Measurements from ENCODE around the gene ELL. TPM values are rescaled to one million over a fixed set of nuclear protein-coding genes. Genes with fewer than 3 reads are reported as not detected.
A peak's percentile ranks its signal among the peaks of the same experiment; 100 is the strongest.

Gene ELL
- total RNA-seq, 1 donor, result 28.8 TPM

DNA sequence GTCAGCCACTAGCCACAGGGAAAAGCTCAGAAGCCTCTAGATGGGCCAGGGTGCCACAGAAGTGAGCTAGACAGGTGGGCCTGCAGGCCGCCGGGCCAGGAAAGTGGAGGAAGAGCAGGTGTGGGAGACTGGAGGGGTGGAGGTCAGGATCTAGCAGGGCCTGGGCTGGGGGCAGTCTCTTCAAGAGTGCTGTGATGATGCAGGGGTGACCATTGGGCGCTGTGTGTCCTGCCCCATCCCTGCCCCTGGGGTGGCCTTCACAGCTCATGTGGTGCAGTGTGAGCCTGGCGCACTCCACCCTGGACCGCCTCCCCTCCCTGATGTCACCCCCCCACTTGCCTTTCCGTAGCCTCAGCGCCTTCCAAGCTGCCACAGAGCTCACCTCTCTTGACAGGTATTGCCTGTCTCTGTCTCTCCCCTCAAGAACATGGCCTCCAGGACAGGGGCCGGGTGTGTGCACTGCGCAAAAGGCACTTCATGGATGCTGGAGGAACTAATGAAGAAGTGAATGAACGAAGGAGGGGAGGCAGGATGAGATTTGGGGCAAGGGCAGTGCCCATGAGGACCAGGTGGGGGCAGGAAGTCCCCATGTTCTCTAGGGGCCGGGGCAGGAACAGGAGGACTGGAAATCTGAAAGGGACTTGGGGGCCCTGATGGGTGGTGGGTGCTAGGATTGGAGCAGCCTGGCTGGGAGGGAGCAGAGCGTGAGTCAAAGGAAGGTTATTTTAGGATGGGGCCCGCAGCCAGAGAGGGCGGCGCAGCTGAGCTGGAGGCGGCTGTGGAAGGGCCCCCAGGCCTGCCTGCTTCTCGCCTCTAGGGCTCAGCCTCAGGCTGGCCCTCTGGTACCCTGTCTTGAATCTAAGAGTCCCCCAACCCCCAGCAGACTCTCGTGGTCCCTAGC lies 96.1 kb downstream of the ELL start:
- DNase-seq (ENCODE audit: low read depth in 2 of 3, low spot score in 2 of 3), result no peak

DNA sequence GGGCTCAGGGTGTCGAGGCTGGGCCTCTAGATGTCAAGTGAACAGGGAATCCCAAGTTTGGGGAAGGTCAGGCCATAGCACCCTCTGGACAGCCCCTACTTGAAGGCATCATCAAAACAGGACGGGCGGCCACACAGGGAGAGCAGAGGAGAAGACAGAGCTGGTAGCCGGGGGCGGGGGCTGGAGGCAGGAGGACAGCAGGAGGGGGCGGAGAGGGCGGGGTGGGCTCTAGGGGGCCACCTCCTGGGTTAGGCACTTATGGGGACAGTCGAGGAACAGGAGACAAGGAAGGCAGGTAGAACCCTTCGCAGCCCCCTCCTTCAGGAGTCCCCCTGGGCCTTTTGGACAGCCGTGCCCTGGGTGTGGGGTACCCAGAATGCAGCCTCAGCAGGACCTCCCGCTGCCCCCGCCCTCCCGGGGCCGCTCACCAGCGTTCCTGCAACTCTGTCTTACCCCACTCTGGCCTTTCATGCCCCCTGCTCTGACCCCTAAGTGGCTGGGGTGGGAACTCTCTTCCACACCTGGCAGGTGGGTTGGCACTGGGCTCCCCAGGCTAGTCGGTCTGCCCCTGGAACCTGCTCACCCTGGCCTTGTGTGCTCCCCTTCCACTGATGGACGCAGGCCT lies 96.9 kb downstream of the ELL start:
- DNase-seq (ENCODE audit: low read depth in 2 of 3, low spot score in 2 of 3), result no peak

DNA sequence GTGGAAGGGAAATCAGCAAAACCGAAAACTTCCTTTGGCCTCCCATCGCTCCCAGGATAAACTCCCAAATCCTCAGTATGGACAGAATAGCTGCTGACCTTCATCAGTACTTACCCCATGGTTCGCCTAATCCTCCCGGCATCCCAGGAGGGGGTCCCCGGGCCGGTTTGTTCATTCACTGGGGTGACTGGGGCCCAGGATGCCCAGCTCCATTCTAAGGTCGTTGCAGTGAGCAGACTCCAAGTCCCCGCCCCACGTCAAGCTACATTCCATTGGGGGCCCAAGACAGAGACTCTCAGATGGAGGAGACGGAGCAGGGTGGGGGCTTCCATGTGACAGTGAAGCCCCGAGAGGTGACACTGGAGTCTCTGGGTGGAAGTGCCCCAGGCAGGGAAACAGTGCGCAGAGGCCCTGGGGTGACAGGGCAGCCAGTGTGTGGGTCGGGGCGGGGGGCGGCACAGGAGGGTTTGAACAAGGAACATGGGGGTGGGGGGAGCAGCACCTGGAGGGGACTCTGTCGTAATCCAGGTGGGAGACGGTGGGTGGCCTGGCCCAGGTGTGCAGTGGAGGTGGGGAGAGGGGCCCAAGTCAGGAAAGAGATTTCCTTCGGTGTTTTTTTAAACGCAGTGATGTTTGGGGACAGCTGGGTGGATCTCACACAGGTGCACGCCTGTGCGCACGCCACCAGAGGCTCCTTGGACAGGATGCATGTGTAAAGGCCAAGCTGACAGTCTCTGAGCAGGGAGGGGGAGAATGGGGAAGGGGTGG lies 97.6 kb downstream of the ELL start:
- no peak for DNase-seq (ENCODE audit: low read depth in 2 of 3, low spot score in 2 of 3)

DNA sequence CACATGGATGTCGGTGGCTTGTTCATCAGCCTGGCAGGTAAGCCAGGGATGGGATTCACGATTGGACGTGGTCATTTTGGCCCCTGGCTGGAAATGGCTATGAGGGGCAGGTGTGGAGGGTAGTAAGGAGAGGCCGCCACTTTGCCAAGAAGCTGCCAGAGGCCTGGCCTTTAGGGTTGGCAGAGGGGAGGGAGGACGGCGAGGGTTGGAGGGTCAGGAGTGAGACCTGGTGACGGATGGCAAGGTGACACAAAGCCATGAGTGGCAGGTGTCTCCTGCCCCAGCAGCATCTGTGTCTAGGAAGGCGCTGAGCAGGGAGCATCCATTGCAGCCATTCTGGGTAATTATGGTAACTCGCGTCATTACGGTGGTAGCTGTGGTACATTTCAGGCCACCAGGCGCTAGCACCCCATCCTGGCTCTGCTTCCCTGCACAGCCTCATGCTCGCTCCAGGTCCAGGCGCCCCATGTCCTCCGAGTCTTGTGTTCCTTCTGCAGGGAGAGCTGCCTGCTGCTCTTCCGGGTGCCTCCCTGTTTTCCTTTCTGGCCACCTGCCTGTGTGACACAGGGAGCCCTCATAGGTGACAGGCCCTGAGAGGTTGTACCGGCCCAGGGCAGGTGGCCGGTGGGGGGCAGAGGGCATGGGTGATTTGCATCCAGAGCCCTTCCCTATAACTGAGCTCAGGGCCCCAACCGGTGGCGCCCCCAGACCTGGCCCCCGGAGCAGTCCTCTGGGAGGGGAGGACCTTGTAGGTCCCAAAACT lies 98.4 kb downstream of the ELL start:
- DNase-seq (ENCODE audit: low read depth in 2 of 3, low spot score in 2 of 3), result no peak

DNA sequence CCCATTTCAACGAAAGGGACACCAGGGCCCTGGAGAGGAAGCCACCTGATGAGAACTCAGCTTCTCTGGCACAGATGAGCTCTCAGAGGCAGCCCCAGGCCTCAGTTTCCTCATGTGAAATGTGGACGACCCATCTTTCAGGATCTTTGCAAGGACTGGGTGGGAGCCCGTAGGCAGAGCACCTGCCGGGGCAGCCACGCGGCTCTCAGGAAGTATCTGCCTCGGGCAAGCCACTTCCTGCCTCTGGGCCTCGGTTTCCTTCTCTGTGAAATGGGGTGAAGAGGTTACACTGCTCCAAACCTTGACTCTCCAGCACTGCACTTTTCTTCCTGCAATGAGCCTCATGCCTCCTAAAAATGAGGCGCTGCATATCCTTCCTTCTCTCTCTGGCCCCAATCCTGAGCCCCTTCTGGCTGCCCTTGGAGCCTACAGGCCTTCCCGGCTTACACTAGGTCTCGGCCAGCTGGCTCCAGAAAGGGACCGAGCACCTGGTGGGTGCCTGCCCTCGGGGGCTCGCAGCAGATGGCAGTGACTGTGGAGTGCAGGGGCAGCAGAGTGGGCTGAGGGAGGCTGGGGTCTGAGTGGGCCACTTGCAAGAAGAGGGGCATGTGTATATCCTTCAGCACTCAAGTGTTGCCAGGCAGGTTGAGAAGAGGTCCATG lies 99.2 kb downstream of the ELL start:
- no peak for DNase-seq (ENCODE audit: low read depth in 2 of 3, low spot score in 2 of 3)

DNA sequence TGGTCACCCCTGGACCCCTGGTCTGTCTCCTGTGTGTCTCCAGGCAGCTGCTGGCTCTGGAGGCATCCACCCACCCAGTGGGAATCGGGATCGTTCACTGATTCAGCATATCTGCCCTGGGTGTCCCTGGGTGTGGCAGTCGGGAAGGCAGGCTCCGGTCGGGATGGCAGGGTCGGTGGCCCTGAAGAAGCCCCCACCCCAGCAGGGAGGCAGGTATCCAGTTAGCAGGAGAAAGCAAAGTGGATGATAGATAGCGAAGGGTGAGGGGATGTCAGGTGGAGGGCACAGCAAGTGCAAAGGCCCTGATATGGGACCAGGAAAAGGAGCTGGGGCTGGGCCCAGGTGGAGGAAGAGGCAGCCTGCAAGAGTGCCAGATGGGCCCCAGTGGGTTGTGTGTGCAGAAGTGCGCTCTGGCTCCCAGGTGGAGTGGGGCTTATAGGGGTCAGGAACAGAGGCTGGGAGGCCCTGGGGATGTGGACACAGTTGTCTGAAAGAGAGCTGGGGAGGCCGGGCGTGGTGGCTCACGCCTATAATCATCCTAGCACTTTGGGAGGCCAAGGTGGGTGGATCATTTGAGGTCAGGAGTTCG lies 100.4 kb downstream of the ELL start:
- DNase-seq (ENCODE audit: low read depth in 2 of 3, low spot score in 2 of 3), result no peak

DNA sequence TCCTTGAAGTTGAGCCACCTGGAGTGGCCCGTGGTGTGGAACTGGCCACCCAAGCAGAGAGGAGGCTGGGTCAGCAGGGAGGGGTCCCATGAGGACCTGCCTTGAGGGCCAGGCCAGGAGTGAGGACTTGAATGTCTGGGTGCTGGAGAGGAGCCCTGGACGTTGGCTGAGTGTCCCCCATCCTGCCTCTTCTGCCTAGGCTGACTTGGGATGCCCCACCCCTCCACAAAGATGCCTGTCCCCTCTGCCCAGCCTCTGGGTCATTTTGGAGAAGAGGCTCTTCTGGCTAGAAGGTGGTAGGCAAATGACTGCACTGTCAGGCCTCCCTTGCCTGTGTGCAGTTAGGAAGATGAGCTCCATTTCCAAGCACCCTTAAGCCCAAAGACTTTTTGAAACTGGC lies 100.9 kb downstream of the ELL start:
- DNase-seq (ENCODE audit: low read depth in 2 of 3, low spot score in 2 of 3), result no peak

DNA sequence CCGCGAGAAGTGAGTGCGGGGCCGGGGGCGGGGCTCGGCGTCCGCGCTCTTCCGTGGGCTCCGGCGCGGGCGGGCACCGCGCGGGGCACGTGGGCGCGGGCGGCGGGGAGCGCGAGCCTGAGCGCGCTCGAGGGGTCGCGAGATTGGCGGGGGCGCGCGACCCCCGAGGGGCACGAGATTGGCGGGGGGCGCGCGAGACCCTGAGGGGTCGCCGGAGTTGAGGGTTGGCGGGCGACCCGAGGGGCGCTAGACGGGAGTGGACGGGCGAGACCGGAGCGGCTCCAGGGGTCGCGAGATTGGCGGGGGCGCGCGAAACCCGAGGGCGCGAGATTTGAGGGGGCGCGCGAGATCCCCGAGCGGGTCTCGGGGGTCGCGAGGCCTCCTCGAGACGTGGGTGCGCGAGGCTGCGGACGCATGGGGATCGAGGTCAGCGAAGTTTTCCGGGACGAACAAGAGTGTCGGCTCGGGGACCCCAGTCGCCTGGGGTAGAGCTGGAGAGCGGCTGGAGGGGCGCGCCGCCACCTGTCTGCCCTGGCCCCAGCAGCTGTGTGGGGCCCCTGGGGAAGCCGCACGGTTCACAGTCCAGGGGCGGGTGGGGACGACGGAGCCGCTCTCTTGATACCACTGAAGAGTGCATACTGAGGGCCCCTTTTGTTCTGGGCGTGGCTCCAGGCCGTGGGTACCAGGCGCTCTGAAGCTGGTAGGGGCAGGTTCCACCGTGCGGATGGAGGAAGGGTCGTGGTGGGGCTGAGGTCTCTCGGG lies 102.0 kb downstream of the ELL start:
- DNase-seq (ENCODE audit: low read depth in 2 of 3, low spot score in 2 of 3), result peak in 1 of 3 donors; percentile 60

DNA sequence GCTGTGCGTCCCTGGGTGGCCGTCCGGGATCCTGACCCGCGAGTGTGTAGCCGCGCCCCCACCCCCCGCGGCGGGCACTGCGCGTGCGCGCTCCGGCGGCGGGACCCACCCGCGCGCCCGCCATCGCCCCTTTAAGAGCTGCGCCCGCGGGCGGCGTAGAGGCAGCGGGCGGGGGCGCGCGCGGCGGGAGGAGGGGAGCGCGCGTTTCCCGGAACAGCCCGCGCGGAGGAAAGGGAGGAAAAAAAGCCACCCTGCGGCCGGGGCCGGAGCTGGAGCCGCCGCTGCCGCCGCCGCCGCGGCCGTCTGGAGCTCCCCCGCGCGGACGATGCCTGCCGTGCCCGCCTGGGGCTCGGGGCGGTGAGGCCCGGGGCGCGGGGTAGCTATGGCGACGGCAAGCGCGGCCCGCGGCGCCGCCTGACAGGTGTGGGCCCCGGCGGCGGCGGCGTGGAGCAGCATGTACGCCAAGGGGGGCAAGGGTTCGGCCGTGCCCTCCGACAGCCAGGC lies 102.6 kb downstream of the ELL start, which contains the start of gene SSBP4:
Gene SSBP4, plus strand, starts transcription at position 204 of the 504 bp plus-strand sequence. Its CDS starts 251 bp downstream, at position 455.
- DNase-seq (ENCODE audit: low read depth in 2 of 3, low spot score in 2 of 3), result peak in 2 of 3 donors; percentile 79 to 84

DNA sequence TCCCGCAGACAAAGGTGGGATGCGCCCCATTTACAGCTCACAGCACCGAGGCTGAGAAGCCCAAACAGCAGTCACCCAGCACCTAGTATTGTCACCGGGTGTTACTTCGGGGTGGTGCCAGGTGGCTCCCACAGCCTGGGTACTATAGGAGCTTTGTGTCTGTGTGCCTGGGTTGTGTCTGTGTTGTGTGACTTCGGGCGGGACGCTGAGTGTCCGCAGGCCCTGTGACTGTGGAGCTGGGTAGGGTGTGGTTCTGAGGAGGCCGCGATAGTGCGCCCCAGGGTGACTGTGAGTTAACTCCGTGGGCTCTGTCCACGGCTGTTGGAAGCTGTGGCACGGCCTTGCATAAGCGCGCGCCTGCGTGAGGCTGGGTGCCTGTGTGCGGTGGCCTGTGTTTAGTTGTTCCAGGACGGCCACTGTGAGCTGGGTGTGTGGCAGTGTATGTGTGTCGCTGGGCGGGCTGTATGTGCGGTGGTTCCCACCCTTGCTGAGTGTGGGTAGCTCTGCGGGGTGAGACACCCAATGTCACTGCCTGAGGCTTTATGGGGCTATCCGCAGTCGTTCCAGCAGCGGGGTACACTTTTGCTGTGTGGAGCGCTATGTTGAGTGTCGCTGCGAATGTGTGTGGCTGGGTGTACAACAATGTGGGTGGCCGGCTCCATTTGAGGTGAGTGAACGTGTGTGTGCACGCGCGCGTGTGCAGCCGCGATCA lies 103.2 kb downstream of the ELL start:
- DNase-seq (ENCODE audit: low read depth in 2 of 3, low spot score in 2 of 3), result no peak

DNA sequence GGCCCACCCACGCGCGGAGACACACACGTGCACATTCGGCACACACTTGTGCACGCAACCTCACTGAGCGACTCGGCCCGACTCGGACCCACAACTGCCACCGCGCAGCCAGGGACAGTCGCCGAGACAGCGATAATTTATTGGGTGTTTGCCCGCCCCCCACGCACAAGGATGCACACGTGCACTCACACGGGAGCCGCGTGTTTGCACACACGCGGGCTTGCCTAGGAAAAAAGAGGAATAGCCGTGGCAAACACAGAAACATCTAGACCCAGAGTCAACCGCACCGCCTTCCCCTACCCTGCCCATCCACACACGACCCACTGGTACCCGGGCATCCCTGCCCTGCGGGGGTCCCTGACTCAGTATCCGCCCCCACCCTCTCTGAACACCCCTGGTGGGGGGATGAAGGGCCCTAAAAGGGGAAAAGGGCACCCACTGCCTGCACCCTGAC lies 103.8 kb downstream of the ELL start:
- no peak for DNase-seq (ENCODE audit: low read depth in 2 of 3, low spot score in 2 of 3)

DNA sequence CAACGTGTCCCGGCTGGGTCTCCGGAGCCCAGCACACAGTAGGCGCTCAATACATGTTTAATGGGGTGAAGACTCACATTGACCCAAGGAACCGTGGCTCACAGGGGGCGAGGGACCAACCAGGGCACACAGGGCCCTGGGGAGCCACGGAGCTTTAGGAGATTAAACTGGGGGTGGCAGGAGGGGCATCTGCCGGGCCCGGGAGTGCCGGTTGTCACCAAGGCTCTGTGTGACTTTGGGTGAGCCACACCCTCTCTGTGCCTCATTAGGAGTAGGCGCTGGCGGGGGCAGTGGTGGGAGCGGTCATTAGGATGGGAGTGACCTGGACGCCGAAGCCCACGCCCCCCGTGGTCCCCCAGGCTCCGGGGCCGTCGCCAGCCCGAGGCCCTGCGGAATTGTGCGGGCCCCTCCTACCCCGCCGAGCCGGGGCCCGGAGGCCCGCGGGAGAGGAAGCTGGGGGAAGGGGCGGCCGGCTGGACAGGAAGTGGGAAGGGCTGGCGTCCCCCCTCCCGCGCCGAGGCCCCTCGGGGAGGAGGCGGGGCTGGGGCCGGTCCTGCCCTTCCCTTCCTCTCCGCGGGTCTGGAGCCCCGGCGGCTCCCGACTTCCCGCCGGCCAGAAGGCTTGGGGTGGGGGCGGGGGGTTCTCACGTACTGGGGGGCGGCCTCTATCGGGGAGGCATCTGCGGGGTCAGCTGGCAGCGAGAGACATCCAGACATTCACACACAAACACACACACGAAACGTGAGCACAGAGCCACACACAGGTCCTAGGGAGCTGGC lies 104.4 kb downstream of the ELL start:
- peak in 2 of 3 donors; percentile 44 to 52 for DNase-seq (ENCODE audit: low read depth in 2 of 3, low spot score in 2 of 3)

DNA sequence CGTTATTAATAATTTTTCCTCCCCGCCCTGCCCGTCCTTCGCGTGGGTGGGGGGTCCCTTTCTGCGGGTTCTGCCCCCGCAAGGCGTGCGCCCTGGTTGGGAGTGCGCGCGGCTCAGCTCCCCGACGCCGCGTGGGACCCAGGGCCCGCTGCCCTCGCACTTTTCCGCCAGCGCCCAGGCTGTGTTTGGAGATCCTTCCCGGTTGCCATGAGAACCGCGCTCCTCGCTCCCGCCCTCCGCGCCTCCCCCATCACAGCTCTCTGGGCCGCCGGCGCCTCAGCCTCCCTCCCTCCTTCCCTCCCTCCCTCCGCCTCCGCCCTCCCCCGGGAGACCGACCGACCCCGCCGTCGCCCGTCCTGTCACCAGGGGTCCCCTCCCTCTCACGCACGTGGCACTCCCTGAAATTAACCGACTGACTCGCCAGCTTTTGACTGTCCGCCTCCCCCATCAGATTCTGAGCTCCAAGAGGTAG lies 105.1 kb downstream of the ELL start:
- peak in 2 of 3 donors; percentile 91 to 93 for DNase-seq (ENCODE audit: low read depth in 2 of 3, low spot score in 2 of 3)

DNA sequence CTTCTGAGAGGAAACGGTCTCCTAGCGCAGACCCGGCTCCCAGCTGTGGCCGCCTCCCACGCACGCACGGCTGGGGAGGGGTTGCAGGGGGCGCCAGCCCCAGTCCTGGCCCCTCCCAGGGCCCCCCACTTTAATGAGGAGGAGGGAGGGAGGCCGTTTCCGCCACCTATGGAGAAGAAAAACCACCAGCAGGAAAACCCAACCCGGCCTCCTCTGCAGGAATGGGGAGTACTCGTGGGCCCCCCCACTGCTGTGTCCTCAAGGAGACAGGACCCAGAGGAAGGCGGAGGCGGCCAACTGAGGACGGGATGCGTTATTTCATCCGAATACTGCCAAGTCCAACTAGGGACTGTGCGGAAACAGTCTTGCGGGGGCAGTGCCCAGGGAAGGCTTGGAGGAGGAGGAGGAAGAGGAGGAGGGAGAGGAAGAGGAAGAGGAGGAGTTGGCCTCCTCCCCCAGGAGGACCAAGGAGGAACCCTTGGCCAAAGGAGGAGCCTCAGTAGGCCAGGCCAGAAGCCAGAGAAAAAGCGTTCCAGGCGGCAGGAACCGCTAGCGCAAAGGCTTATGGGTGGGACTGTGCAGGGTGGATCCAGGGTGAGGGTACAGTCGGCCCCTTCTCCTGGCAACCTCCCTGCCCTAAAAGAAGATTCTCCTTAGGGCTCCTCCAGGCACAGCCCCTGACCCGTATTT lies 106.5 kb downstream of the ELL start:
- DNase-seq (ENCODE audit: low read depth in 2 of 3, low spot score in 2 of 3), result no peak

DNA sequence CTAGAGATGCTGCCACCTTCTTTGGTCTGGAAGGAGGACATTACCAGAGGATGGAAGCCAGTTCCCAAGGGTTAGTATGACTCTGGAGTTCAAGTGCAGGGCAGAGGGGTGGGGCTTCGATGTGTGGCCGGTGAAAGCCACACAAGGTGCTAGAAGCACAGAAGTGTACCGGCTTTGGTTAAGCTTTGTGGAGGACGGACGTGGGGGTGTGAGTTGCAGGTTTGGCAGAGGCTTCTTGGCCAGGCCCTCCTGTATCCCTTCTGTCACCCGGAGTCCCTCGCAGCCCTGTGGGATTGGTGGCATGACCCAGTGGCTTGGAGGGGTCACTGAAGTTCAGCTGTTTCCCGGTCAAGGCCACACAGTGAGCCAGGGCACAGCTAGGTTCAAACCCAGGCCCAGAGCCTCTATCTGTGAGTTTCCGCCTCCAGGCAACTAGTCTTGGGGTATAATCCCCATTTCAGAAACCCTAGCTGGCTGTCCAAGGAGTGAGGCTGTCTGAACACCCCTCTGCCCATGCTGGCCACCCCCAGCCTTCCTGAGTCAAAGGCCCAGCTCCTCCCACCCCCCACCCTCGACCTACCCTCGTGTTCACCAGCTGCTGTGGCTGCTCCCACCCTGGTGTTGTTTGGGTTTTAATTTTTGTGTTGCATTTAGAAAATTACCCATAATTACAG lies 107.2 kb downstream of the ELL start:
- DNase-seq (ENCODE audit: low read depth in 2 of 3, low spot score in 2 of 3), result peak in 1 of 3 donors; percentile 40
